Stimulated activated CD4-positive, alpha-beta T cell treated with anti-CD3 and anti-CD28 coated beads, Interleukin-1b, Interleukin-23, amount 100 ng/mL, for 48 hours (primary cell): Measurements from ENCODE around the gene TCP10L.
"Not testable (repeated sequence)": the region's sequence is repeated elsewhere in the genome, so short reads cannot be mapped to it uniquely, and the experiment has no call there.

Source experiments
- DNase-seq: peaks from one replicate; pipeline ENCODE4 v3.0.0-alpha.2; 2020

The TCP10L gene

GRCh38 chr21:32585970-32586369, 647 bp upstream of the TCP10L start:
- no peak for DNase-seq

- no peak for DNase-seq
Measured at GRCh38 chr21:32584472-32584871, 851 bp downstream of the TCP10L start.

DNA sequence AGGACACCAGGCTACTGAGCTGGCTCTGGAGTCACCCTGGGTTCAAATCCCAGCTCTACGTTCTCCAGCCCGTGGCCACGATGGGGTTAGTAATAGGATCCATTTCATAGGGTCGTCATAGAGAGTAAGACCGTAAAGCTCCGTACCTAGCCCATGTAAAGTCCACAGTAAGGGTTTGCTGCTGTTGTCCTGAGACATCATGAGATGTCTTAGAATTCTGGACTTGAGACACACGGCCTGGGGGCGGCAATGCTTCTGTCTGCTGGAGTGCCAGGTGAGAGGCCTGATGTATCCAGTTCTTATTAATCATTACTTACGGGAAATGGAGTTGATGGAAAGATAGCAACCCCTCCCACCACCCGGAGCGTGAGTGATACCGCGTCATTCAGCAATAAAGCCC, 3.6 kb downstream of the TCP10L start:
- DNase-seq: no peak

- no peak for DNase-seq
Measured at GRCh38 chr21:32580949-32581348, 4.4 kb downstream of the TCP10L start.

DNA sequence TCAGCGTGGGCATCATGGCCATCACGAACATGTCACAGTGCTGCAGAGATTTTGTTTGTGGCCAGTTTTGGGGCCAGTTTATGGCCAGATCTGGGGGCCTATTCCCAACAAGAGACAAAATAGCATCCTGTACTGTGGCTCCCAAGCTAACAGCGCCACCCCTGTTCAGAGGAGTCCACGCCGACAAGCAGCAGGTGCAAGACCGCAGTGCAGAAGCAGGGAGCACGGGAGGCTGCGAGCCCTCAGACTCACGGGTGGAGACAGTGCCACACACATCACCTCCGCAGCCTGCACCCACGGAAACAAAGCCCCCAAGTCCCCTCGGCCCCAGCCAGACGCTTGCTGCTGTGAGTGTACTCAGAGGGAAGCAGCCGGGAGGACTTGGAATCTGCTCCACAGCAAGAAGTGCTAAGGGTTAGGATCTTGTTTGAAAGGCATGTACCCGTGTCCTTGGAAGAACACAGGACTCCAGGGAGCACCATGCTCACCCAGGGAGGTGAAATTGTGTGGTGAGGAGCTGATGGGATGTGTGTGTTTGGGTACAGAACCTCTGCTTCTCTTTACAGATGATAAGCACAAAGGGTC, 7.1 kb downstream of the TCP10L start:
- DNase-seq: peak; percentile 21

- no peak for DNase-seq
Measured at GRCh38 chr21:32576011-32576410, 9.3 kb downstream of the TCP10L start.

DNA sequence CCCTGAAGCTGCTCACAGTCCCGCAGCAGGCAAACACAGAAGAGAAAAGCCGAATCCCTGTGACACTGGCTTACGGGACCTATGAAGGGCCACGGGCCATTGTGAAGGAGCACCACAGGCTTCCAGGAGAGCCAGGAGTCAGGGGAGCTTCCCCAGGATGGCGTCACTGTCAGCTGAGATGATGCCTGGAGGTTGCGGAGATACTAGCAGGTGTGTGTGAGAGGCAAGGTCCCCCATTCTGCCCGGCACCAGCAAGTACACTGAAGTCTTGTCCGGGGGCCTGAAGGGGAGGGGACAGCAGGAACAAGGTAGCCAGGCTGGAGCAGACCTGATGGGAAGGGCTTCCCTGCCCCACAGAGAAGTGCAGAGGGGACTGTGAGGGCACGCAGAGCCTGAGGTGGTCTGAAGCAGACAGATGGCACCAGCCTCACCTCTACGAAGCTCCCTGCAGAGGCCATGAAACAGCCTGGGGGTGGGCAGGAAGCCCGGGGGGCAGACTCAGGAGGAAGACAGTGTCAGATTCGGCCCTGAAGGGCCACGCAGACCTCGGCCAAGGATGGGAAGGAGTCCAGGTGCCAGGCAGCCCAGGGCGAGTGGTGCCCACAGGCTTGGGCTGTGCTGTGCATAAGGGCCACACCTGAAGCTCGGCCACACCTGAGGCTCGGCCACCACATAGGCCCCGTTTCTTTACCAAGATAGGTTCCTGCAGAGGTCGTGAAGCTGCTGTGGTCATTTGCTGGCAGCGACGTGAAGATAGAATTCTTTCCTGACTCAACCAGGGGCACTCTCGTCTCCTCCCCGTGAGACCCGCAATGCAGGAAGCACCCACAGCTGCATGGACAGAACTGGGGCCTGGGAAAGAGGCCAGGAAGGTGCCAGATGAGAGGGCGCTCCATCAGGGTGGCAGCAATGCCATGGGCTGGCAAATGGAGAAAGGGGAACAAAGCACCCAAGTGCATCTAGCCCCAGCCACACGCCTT, 10.1 kb downstream of the TCP10L start:
- no peak for DNase-seq

DNA sequence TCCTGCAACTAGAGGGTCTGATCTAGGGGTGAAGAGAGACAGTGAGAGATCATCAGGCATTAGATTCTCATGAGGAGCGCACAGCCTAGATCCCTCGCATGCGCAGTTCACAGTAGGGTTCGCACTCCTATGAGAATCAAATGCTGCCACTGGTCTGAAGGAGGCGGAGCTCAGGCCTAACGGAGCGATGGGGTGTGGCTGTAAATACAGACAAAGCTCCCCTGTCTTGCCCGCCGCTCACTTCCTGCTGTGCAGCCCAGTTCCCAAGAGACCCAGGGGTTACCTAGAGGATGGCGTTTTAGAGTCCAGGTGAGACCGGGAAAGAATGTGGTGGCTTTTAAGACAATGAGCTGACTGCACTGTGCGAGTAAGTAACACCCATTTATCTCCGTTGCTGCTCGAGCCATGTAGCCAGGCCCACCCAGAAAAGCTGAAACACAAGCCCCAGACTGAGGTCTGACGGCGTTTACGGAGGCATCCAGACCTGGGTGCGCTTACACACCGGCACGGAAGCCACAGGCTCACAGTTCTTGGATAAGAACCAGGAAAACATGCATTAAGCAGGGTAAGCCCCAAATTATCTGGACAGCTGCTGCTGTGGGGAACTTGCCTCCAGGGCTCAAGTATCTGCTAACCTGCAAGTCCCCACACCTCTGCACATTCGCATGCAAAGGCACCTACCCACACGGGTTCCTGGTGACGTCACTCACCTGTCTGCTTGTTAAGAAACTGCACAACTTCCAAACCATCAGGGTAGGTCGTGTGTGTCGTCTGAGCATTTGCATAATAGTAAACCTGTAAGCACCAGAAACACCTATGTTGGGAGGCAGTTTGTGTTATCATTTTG, 12.5 kb downstream of the TCP10L start:
- no peak for DNase-seq

DNA sequence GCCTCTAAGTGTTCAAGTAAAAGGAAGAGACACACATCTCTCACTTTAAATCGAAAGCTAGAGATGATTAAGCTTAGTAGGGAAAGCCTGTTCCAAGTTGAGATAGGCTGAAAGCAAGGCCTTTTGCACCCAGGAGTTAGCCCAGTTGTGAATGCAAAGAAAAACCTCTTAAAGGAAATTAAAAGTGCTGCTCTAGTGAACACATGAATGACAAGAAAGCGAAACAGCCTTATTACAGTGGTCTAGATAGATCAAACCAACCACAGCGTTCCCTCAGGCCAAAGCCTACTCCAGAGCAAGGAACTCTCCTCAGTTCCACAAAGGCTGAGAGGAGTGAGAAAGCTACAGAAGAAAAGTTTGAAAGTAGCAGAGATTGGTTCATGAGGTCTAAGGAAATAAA, 14.9 kb downstream of the TCP10L start:
- no peak for DNase-seq

GRCh38 chr21:32569261-32570230, 15.8 kb downstream of the TCP10L start:
- peak; percentile 80 for DNase-seq

- DNase-seq: no peak
Measured at GRCh38 chr21:32567626-32568025, 17.7 kb downstream of the TCP10L start.

- DNase-seq: no peak
Measured at GRCh38 chr21:32566741-32567389, 18.5 kb downstream of the TCP10L start.

GRCh38 chr21:32565856-32566465, 19.4 kb downstream of the TCP10L start:
- DNase-seq: no peak

DNA sequence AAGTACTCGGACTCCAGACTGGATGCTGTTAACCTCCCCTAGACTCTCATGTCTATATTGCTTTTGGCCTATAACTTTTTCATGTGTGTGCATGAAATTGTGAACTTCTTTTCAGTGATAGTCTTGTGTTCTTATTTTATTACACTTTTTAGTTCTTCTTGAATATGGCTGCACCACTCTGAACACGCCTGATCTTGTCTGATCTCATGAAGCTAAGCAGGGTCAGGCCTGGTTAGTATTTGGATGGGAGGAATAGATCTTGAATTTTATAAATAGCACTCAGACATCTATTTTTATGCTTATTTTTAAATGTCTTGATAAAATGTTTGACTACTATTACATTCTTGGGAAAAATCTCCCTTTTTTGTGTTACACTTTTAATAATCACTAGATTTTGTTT, 22.4 kb downstream of the TCP10L start:
- no peak for DNase-seq

DNA sequence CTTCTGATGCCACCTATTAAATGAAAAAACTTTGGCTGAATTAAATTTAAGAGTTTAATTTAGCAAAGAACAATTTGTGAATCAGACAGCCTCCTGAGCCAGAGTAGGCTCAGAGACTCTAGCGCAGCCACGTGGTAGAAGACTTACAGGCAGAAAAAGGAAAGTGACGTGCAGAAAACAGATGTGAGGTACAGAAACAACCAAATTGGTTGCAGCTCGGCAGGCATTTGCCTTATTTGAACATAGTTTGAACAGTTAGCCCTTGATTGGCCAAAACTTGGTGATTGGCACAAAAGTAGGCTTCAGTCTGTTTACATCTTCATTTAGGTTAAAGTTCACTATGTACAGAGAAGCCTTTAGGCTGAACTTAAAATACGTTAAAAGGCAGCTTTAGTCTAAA, 22.9 kb downstream of the TCP10L start:
- DNase-seq: no peak

DNA sequence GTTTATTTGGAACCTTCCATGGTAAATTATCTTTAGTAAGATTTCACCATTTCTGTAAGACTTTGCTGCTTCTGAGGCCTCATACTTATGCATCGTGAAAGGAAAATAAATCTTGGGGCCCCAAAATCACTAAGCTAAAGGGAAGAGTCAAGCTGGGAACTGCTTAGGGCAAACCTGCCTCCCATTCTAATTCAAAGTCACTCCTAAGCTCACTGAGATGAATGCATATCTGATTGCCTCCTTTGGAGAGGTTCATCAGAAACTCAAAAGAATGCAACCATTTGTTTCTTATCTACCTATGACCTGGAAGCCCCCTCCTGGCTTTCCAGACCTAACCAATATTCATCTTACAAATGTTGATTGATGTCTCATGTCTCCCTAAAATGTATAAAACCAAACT, 23.8 kb downstream of the TCP10L start:
- not testable (repeated sequence) for DNase-seq

DNA sequence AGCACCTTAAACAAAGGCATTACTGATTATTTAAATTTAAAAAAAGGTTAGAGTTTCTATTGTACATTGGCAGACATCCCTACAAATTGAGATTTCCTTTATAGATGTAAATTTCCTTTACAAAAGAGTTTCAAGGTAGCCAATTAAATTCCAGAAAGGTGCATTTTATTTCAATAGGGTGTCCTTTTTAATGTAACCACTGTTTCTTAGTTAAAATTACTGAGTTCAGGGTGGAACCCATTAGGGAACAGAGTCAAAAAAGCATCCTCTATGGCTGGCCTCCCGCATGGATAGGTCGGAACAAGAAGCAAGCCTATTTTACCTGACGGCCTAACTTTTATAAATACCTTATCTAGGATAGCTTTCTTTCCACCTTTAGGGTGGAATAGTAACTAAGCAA, 24.4 kb downstream of the TCP10L start:
- DNase-seq: no peak

DNA sequence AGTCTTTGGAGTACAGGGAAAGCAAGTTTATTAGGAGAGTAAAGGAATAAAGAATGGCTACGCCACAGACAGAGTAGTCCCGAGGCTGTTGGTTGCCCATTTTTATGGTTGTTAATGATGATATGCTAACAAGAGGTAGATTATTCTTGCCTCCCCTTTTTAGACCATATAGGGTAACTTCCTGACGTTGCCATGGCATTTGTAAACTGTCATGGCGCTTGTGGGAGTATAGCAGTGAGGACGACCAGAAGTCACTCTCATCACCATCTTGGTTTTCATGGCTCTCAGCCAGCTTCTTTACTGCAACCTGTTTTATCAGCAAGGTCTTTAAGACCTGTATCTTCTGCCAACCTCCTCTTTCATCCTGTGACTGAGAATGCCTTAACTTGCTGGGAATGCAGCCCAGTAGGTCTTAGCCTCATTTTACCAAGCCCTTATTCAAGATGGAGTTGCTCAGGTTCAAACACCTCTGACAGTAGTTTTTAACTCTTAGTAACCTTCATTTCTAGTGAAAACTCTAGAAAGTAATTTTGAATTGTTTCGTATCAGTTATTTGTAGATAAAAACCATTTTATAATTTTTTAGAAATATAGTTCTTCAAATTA, 26.2 kb downstream of the TCP10L start:
- DNase-seq: no peak

GRCh38 chr21:32558106-32558505, 27.2 kb downstream of the TCP10L start:
- no peak for DNase-seq

GRCh38 chr21:32554832-32555638, 30.3 kb downstream of the TCP10L start:
- DNase-seq: no peak
